Vagina (tissue), 2 donors: ENCODE results near the gene IVD. TPM values are rescaled to one million over a fixed set of nuclear protein-coding genes. Genes with fewer than 3 reads are reported as not detected.

ENCODE experiments used
- DNase-seq, 2 donors: peaks; one replicate each; pipeline ENCODE4 v3.0.0-alpha.2; 2017; ENCODE audit errors: extremely low spot score in 2 of 2
- H3K27ac ChIP-seq: fragments of 200-600 bp; sonication (generic); one replicate; pipeline ENCODE4 v1.5.1; 2019
- H3K27me3 ChIP-seq: fragments of 200-600 bp; sonication (generic); one replicate; pipeline ENCODE4 v1.5.1; 2019
- H3K36me3 ChIP-seq, 2 donors: fragments of 200-600 bp; sonication (generic); one replicate each; pipeline ENCODE4 v1.5.1; 2017 to 2019
- H3K4me1 ChIP-seq: fragments of 200-600 bp; sonication (generic); one replicate; pipeline ENCODE4 v1.5.1; 2019
- H3K4me3 ChIP-seq, 2 donors: fragments of 200-600 bp; sonication (generic); 1 replicate in 1 of 2; 2 replicates in 1 of 2; pipeline ENCODE4 v1.5.1; 2016 to 2019
- H3K9me3 ChIP-seq: fragments of 200-600 bp; sonication (generic); one replicate; pipeline ENCODE4 v1.5.1; 2019
- CTCF ChIP-seq, 3 experiments: fragments of 450-650 bp in 2 of 3; fragments of 200-600 bp in 1 of 3; sonication (generic) in 1 of 3; IDR thresholded peaks; one replicate each; pipeline ENCODE4 v1.5.1; 2017 to 2019; ENCODE audit warnings: antibody characterized with exemption in 3 of 3, mild to moderate bottlenecking in 2 of 3, moderate library complexity in 2 of 3
- POLR2A ChIP-seq, 2 donors: fragments of 450-650 bp; IDR thresholded peaks; one replicate each; pipeline ENCODE4 v1.6.1; 2017; ENCODE audit warnings: antibody characterized with exemption in 2 of 2, mild to moderate bottlenecking in 2 of 2, moderate library complexity in 2 of 2
- POLR2AphosphoS5 ChIP-seq, 2 donors: sonication (generic); formaldehyde crosslinking; IDR thresholded peaks; one replicate each; pipeline ENCODE4 v1.9.0; 2017; ENCODE audit warnings: antibody characterized with exemption in 2 of 2, mild to moderate bottlenecking in 2 of 2, low read depth in 1 of 2; ENCODE audit not compliant: insufficient read depth in 1 of 2
- intact Hi-C: fragments of 100-400 bp; cut with DNase I; formaldehyde crosslinking; loops from one replicate; pipeline ENCODE4 v1.15.1; 2023
- total RNA-seq: library from RNA; depleted of rRNA; stranded (reverse); fragments of >200 nt; gene quantifications from one replicate; pipeline ENCODE4 v1.2.3, GENCODE V29; 2016

IVD gene
- total RNA-seq, 1 donor from 2014 or later = 30.4 TPM

- Histone ChIP-seq H3K36me3 (peaks cover 0 to 54% of the 10 kb centered on the region in 2 donors), H3K4me1 (peaks cover 12% of the 10 kb centered on the region), H3K27ac (no peak overlapping the region), H3K27me3 (no peaks in the 10 kb centered on the region), H3K9me3 (no peaks in the 10 kb centered on the region), H3K4me3 (no peak overlapping the region)
- DNase-seq = no peak
- no peak for TF ChIP-seq CTCF (IDR thresholded peaks at IDR 0.05)
- no peak for TF ChIP-seq POLR2AphosphoS5 (IDR thresholded peaks at IDR 0.05; ENCODE audit: insufficient read depth in 1 of 2, low read depth in 1 of 2)
- TF ChIP-seq POLR2A (IDR thresholded peaks at IDR 0.05) = no peak
- intact Hi-C loops = no loop called here
These were observed 56.4 kb downstream of the IVD start for GRCh38 chr15:40461958-40462357.

DNA sequence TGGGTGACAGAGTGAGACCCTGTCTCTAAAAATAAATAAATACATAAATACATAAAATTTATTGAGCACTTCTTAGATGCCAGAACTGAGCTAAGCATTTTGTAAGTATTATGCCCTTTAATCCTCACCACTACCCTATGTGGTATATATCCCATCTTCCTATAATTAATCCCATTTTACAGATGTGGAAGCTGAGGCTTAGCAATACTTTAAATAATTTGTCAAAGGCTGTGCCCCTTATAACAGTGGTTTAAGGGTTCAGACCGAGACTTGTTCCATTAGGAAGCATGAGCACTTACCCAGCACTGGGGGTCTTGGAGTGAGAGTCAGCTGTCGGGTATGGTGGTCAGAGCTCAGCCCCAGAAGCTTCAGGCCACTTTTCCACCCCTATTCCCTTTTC, 57.7 kb downstream of the IVD start:
- intact Hi-C loops = no loop called here
- Histone ChIP-seq H3K27me3 (no peaks in the 10 kb centered on the region), H3K4me1 (peaks cover 8% of the 10 kb centered on the region), H3K36me3 (peaks cover 0 to 54% of the 10 kb centered on the region in 2 donors), H3K9me3 (no peaks in the 10 kb centered on the region), H3K4me3 (no peak overlapping the region), H3K27ac (no peak overlapping the region)
- DNase-seq = no peak
- TF ChIP-seq CTCF (IDR thresholded peaks at IDR 0.05) = no peak
- TF ChIP-seq POLR2AphosphoS5 (IDR thresholded peaks at IDR 0.05; ENCODE audit: insufficient read depth in 1 of 2, low read depth in 1 of 2) = no peak
- TF ChIP-seq POLR2A (IDR thresholded peaks at IDR 0.05) = no peak

DNA sequence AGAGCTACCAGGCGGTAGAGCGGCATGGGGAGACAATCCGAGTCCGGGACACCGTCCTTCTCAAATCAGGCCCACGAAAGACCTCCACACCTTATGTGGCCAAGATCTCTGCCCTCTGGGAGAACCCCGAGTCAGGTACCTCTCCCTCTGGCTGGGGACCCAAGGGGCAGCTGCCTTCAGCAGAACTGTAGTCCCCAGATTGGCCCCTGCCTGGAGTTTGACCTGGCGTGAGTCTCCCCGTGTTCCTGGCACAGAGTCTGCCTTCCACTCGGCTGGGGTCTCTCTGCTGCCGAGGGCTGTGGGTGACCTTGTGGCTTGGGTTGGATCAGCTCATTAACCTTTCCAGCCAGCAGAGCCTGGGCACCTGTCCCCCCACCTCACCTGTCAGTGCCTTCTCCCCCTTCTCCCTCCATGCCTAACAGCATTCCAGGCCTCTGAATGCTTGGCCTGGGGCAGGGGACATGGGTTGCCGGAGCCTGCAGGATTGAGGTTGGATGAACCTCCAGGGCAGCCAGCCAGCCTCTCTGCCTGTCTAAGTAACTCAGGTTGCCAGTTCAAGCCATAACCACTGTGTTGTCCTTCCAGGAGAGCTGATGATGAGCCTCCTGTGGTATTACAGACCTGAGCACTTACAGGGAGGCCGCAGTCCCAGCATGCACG, 58.4 kb downstream of the IVD start:
- Histone ChIP-seq H3K9me3 (no peaks in the 10 kb centered on the region), H3K27me3 (no peaks in the 10 kb centered on the region), H3K4me3 (no peak overlapping the region), H3K27ac (no peak overlapping the region), H3K4me1 (peaks cover 8% of the 10 kb centered on the region), H3K36me3 (peaks cover 0 to 48% of the 10 kb centered on the region in 2 donors)
- intact Hi-C loops = no loop called here
- DNase-seq = no peak
- TF ChIP-seq CTCF (IDR thresholded peaks at IDR 0.05) (no peak), POLR2AphosphoS5 (IDR thresholded peaks at IDR 0.05; ENCODE audit: insufficient read depth in 1 of 2, low read depth in 1 of 2) (no peak), POLR2A (IDR thresholded peaks at IDR 0.05) (no peak)

GRCh38 chr15:40464595-40465185, 59.1 kb downstream of the IVD start:
- H3K36me3 ChIP-seq = peaks cover 0 to 41% of the 10 kb centered on the region in 2 donors
- intact Hi-C loops = no loop called here
- H3K27me3 ChIP-seq = no peaks in the 10 kb centered on the region
- H3K4me1 ChIP-seq = peaks cover 8% of the 10 kb centered on the region
- no peak for DNase-seq
- no peaks in the 10 kb centered on the region for H3K9me3 ChIP-seq
- H3K27ac ChIP-seq = no peak overlapping the region
- H3K4me3 ChIP-seq = no peak overlapping the region
- TF ChIP-seq POLR2AphosphoS5 (IDR thresholded peaks at IDR 0.05; ENCODE audit: insufficient read depth in 1 of 2, low read depth in 1 of 2) (no peak), POLR2A (IDR thresholded peaks at IDR 0.05) (no peak), CTCF (IDR thresholded peaks at IDR 0.05) (no peak)

DNA sequence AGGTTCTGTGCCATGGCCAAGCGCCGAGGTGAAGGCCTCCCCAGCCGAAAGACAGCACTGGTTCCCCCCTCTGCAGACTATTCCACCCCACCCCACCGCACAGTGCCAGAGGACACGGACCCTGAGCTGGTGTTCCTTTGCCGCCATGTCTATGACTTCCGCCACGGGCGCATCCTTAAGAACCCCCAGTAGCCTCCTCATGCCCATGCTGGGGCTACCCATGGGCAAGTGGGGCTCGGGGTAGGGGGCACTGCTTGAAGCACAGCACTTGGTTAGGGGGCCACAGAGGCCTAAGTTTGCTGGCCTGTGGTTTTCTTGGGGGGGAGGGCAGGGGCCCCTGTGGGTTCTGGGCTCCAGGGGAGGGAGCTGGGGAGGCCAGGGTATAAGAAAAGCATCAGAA, 60.3 kb downstream of the IVD start:
- H3K27me3 ChIP-seq = no peaks in the 10 kb centered on the region
- H3K36me3 ChIP-seq = peaks cover 0 to 39% of the 10 kb centered on the region in 2 donors
- intact Hi-C loops = no loop called here
- no peak overlapping the region for H3K4me3 ChIP-seq
- H3K4me1 ChIP-seq = peaks cover 16% of the 10 kb centered on the region
- no peak for TF ChIP-seq CTCF (IDR thresholded peaks at IDR 0.05)
- TF ChIP-seq POLR2A (IDR thresholded peaks at IDR 0.05) = no peak
- no peak for TF ChIP-seq POLR2AphosphoS5 (IDR thresholded peaks at IDR 0.05; ENCODE audit: insufficient read depth in 1 of 2, low read depth in 1 of 2)
- no peak for DNase-seq
- H3K27ac ChIP-seq = no peak overlapping the region
- H3K9me3 ChIP-seq = no peaks in the 10 kb centered on the region
